HG02571 (cell line): Measurements from ENCODE around the gene BRAF.
"Not testable (repeated sequence)": the region's sequence is repeated elsewhere in the genome, so short reads cannot be mapped to it uniquely, and the experiment has no call there.

Experiments
- ATAC-seq: cut with Tn5 transposase; IDR thresholded peaks from one replicate; pipeline ENCODE4 v1.9.1; 2021; ENCODE audit warnings: mild to moderate bottlenecking, moderate library complexity; ENCODE audit not compliant: unreplicated experiment

BRAF gene

DNA sequence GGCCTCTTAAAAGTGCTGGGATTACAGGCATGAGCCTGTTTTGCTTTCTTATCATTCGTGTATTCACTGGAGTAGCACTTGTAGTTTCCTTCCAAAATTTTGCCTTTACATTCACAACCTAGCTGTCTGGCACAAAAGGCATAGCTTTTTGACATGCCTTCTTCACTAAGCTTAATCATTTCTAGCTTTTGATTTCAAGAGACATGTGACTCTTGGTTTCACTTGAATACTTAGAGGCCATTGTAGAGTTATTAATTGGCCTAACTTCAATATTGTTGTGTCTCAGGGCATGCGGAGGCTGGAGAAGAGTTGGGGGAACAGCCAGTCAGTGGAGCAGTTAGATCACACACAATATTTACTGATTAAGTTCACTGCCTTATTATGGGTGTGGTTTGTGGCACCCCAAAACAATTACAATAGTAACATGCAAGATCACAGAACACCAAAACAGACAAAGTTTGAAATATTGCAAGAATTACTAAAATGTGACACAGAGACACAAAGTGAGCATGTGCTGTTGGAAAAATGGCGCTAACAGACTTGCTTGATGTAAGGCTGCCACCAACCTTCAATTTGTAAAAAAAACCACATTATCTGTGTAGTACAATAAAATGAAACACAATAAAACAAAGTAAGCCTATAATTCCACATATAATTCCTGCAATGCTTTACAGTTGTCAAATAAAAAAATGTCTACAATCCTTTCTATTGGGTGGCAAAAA is 43.1 kb downstream of the BRAF start:
- no peak for ATAC-seq

DNA sequence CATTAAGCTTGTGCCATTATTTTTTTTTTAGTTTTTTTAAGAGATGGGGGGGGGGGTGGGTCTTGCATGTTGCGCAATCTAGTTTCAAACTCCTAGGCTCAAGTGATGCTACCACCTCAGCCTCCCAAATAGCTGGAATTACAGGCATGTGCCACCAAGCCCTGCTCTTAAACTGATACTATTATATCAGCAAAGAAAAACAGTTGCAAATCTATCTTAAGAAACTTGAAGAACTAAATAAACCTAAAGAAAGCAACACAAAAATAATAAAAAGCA is 47.5 kb downstream of the BRAF start:
- no peak for ATAC-seq

DNA sequence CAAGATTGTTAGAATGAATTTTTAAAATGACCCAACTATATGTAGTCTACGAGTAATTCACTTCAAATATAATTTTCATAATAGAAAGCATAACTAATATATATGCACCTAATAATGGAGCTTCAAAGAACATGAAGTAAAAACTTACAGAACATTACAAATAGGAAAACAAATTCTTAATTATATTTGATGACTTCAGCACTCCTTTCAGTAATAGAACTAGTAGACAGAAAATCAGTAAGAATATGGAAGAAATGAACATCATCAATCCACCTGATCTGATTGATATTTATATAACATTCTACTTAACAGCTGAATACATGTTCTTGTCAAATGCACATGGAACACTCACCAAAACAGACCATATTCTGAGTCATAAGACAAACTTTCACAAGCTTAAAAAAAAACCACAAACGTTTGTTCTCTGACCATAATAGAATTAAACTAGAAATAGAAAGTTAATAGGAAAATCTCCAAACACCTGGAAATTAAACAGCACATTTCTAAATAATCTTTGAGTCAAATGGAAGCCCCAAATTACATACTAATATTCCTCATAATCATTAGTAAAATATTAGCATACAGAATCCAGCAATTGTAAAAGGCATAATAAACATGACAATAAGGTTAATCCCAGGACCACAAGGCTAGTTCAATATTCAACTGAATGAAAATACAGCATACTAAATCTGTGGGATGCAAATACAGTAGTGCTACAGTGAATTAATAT is 48.0 kb downstream of the BRAF start:
- peak; percentile 79 for ATAC-seq

DNA sequence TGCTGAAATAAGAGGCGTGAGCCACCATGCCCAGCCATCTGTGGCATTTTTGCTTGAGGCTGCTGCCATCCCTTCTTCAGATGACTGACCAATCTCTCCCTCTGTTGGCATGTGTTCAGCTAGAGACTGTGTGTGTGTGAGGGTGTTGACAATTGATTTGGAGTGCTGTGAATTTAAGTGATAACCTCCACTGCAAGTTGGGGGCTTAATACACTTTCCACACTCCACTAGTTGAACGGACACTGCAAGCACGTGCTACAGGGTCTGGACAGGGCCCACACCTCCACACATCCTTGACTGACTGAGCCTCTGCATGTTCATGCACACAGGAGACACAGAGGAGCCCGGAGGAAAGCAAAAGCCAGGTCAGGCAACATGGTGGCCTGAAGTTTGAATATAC is 51.3 kb downstream of the BRAF start:
- no peak for ATAC-seq

DNA sequence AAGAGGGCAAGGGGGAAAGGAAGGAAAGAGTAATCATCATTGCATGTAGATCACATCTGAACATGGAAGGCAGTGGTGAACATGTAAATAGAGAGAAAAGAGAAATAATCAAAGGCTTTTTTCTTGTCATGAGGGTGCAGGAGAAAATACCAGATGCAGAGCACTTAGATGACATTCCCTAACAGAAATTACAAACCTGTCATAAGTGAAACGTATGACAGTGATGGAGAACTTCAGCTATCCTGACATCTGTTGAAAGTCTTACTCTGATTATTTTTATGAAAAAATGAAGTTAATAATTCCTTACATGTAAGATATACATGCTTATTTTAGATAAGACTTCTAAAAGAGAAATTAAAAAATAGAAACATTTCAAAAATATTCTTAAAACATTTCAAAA is 54.7 kb downstream of the BRAF start:
- ATAC-seq: no peak

DNA sequence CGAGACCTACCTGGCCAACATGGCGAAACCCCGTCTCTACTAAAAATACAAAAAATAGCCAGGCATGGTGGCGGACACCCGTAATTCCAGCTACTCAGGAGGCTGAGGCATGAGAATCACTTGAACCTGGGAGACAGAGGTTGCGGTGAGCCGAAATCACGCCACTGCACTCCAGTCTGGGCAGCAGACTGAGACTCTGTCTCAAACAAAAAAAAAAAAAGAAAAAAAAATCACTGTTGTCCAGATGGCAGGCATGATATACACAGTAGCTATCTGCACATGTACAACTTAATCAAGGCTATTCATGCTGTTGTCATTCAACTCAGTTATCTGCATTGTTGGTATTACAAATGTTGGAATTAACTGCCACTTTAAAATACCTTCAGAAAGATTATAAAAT is 55.3 kb downstream of the BRAF start:
- no peak for ATAC-seq

DNA sequence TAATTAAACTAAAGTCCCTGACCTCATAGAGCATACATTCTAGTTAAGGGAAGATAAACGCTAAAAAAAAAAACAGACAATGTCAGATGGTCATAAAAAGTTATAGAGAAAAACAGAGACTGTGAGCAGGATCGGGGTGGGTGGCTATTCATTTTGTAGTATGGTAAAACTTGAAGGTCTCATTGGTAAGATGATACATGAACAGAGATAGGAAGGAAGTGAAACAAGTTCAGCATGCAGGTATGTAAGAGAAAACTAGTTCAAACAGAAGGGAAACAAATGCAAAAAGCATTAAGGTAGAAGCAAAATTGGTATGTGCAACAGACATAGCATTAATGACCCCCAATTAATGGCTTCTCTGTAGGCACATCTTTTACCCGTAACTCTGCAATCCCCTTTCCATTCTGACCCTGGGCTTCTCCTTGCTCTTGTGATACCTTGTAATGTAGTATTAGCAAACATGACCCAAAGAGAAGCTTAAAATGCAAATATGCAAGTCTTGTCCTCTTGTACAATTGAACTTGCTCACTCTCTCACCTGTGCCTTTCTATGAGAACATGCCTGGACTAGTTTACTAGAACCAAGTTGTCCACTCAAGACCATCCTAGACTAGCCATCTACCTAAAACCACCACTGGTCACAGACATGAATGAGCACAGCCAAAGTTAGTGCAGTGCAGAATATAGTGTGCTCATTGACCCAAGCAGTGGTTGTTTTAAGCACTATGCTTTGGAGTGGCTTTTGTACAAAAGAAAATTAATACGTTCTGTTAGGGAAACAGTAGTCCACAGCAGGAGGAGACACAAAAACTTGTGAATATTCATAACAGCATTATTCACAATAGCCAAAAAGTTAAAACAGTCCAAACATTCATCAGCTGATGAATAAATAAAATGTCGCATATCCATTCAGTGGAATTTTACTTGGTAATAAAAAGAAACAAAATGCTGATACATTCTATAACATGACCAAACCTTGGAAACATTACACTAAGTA is 57.0 kb downstream of the BRAF start:
- ATAC-seq: no peak

DNA sequence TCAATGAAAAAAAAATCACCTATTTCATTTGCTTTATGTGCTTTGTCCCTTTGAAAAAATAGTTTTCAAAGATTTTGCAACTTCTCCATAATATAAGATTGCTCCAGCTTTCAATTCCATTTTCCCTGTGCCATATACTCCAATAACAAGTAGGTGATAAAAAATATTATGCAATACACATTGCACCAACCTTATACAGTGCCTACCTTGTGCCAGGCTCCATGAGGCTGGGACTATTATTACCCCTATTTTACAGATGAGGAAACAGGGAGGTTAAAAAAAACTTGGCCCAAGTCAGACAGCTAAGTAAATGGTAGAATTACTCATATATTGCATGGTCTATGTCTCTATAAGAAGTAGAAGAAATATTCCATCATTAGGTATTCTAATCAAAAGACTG is 57.8 kb downstream of the BRAF start:
- no peak for ATAC-seq

DNA sequence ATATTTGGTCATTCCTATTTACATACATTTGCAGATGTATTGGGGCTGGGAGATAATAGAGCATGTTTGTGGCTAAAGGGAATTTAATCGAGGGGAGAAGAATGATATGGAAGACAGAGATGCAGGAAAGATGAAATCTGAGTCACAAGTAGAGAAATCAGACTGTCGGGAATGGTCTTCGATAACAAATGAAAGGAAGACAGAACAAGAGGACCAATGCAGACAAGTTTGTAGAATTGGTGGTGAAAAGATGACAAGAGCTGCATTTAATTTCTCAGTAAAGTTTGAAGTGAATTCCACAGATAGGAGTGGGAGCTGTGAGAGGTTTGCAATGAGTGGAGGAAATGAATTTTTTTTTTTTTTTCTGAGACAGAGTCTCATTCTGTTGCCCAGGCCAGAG is 60.0 kb downstream of the BRAF start:
- no peak for ATAC-seq

DNA sequence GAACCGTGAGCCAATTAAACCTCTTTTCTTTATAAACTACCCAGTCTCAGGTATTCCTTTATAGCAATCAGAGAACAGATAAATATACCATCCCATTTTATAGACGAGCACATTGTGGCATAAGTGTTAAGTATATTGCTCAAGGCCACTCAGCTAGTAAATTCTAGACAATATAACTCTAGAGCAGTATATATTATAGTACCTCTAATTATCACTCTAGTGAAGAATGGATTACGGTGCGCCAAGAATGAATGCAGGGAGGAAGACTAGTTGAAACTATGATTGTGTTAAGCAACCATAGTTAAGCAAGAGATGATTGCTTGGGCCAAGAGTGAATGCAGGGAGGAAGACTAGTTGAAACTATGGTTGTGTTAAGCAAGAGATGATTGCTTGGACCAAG is 60.9 kb downstream of the BRAF start:
- no peak for ATAC-seq

DNA sequence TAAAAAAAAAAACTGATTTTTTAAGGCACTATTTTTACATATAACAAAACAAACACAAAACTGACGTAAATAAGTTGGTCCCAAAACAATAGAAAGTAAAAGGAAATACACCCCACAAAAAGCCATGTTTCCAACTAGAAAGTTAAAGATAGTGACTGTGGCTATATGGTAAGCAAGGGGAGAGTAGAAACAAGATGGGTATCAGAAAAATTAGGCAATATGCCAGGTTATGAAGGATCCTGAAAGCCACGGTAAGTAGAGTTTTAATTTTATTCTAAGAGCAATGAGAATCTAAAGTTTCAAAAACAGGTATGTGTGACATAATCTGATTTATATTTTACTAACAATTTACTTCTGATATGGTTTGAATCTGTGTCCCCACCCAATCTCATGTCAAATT is 61.5 kb downstream of the BRAF start:
- no peak for ATAC-seq

DNA sequence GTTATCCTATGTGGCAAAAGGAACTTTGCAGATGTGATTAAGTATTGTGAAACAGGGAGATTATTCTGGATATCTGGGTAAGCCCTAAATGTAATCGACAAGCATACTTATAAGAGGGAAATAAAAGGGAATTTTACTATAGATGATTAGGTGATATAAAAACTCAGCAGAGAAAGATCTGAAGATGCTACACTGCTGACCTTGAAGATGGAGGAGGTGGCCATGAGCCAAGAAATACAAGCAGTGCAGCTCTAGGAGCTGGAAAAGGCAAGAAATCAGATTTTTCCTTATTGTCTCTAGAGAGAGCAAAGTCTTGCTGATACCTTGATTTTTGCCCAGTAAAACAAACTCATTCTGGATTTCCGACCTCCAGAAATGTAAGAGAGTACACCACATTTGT is 67.7 kb downstream of the BRAF start:
- no peak for ATAC-seq

DNA sequence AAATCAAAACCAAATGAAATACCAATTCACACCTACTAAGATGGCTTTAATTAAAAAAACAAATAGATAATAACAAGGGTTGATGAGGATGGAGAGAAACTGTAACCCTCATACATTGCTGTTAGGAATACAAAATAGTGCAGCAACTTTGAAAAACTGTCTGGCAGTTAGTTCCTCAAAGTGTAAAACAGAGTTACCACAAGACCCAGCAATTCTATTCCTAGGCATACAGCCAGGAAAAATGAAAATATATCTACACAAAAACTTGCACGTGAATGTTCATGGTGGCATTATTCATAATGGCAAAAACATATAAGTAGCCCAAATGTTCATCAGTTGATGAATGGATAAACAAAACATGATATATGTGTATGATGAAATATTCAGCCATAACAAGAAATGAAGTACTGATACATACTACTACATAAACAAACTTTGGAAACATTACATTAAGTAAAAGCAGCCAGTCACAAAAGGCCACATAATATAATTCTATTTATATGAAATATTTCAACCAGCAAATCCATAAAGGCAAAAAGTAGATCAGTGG is 83.5 kb downstream of the BRAF start:
- no peak for ATAC-seq

DNA sequence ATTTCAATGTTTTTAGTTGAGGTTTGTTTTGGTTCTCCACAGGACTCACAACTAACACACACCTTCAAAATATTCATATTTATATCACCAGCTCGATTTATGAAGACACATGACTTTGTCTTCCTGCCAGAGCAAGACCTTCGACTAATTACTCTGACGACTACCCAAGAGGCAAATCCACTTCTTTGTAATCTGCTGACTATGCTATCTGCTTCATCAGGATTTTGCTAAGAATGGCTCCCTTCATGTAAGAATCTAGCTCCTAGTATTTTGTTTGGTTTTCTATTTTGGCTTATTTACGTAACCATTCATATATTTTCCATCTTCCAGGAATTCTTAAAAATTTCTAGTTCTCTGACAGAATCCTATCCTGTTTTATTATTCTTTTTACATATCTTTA is 93.0 kb downstream of the BRAF start:
- ATAC-seq: no peak

DNA sequence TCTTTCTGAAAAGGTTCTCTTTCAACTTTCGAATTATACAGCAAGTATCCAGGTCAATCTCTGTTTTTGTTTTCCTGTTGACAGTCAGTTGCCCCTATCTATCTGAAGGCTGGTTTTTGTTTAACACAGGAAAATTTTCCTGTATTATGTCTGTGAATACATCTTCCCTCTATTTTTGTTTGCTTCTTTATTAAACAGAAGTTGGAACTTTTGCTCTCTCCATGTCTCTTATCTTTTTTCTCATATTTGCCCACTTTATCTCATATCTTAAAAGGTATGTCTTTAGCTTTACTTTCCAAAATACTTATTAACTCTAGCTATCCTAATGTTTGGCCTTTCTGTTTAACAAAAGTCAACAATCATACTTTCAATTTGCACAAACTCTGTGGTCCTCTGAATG is 95.0 kb downstream of the BRAF start:
- no peak for ATAC-seq

DNA sequence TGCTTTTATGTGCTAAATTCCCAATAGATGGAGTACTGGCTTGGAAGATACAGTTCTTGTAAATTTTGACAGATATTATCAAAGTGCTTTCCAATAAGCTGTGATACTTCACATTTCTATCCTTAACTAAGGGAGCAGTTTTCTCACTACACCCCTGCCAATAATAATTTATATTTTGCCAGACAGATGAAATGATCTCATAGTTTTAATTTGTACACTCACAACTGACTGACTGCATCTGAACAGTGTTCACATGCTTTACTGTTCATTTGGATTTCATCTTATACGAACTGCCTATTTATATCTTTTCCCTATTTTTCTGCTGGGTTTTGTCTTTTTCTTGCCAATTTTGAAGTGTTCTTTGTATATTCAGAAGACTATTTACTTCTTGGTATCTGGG is 96.0 kb downstream of the BRAF start:
- ATAC-seq: no peak

DNA sequence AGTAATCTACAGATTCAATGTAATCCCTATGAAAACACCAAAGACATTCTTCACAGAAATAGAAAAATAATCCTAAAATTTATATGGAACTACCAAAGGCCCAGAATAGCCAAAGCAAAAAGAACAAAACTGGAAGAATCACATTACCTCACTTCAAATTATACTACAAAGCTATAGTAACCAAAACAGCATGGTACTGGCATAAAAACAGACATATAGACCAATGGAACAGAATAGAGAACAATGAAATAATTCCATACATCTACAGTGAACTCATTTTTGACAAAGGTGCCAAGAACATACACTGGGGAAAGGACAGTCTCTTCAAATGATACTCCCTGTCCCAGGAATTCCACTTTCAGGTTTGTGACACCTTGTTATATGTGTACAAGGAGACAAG is 107.3 kb downstream of the BRAF start:
- ATAC-seq: not testable (repeated sequence)

DNA sequence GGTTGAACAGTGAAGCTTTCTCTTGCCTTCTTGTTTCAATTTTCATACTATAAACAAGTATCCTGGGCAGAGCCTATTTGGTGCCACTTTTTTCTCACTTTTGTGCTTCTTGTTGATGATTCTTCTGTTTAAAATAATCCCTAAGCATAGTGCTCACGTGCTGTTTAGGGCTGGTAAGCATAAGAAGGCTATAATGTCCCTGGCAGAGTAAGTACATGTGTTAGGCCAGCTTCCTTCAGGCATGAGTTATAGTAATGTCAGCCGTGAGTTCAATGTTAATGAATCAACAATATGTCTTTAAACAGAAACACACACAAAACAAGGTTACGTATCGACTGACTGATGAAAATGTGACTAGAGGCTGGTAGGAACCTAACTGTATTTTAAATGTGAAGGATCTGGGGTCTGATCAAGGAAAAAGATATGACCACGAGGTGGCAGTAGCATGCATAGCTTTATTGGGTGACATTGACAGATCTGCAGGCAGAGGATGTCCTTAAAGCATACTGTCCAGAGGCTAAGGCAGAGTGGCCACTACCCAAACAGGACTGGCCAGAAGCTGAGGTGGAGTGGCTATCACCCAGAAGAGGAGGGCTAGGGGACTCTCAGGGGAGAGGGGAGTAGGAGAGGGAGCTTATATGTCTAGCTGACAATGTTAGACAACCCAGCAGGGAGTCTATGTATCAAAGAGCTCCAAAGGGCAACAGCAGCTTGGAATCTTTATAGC is 113.7 kb downstream of the BRAF start:
- ATAC-seq: peak; percentile 76

DNA sequence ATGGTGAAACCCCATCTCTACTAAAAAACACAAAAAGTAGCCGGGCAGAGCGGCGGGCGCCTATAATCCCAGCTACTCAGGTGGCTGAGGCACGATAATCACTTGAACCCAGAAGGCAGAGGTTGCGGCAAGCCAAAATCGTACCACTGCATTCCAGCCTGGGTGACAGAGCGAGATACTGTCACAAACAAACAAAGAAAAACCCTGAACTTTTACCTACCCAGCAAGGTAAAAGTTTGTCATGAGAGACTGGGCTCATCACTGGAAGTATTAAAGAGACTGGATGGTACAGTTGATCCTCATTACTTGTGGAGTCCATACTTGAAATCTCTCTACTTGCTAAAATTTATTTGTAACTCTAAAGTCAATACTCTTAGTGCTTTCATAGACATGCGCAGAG is 114.3 kb downstream of the BRAF start:
- no peak for ATAC-seq

DNA sequence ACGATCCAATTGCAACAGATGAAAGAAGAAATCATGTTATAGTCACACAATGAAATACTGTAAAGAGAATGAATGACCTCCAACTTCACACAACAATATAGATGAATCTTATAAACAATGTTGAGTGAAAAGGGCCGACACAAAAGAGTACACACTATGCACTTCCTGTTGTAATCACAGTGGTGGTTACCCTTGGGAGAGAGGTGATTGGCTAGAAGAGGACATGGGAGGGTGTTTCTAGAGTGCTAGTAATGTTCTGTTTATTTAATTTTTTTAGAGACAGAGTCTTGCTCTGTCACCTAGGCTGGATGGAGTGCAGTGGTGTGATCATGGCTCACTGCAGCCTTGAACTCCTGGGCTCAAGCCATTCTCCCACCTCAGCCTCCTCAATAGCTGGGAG is 145.8 kb downstream of the BRAF start:
- ATAC-seq: no peak

DNA sequence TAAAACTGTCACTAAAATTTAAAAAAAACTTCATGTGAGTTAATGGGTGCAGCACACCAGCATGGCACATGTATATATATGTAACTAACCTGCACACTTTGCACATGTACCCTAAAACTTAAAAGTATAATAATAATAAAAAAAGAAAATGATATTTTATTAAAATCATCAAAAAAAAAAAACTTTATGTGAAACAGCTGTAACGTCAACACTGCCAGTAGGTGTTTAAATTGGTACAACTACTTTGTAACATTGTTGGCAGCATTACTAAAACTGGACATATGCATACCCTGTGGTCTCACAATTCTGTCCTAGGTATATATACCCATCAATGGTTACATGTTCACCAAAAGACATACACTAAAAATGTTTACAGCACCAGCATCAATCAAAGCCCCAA is 146.2 kb downstream of the BRAF start:
- ATAC-seq: no peak
